Measurements from ENCODE around the gene TMIGD1. TPM values are rescaled to one million over a fixed set of nuclear protein-coding genes. Genes with fewer than 3 reads are reported as not detected.

Gene TMIGD1
- total RNA-seq, 3 donors from 2014 or later: 102 to 288 (median 119) TPM

DNA sequence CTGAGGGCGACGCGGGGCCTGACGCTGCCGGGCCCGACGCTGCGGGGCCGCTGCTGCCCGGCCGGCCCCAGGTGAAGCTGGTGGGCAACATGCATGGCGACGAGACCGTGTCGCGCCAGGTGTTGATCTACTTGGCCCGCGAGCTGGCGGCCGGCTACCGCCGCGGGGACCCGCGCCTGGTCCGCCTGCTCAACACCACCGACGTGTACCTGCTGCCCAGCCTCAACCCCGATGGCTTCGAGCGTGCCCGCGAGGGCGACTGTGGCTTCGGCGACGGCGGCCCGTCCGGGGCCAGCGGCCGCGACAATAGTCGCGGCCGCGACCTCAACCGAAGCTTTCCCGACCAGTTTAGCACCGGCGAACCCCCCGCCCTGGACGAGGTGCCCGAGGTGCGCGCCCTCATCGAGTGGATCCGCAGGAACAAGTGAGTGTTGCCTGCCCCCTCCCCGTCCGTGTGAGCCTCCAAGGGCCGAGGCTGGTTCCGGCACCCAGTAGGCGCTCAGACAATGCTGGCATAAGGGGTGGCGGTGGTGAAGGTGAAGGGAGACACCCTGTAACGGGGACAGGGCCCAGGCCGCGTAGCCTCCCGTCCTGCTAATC, 45.5 kb upstream of the TMIGD1 start:
- peak; percentile 34 to 74 (median 62) for DNase-seq
- peak; percentile 44 for ATAC-seq
- intact Hi-C loops (cut with DNase I, micrococcal nuclease): no loop called here
- H3K4me3 ChIP-seq: peak overlapping the region; percentile 89
- TF ChIP-seq, protein P1, sequence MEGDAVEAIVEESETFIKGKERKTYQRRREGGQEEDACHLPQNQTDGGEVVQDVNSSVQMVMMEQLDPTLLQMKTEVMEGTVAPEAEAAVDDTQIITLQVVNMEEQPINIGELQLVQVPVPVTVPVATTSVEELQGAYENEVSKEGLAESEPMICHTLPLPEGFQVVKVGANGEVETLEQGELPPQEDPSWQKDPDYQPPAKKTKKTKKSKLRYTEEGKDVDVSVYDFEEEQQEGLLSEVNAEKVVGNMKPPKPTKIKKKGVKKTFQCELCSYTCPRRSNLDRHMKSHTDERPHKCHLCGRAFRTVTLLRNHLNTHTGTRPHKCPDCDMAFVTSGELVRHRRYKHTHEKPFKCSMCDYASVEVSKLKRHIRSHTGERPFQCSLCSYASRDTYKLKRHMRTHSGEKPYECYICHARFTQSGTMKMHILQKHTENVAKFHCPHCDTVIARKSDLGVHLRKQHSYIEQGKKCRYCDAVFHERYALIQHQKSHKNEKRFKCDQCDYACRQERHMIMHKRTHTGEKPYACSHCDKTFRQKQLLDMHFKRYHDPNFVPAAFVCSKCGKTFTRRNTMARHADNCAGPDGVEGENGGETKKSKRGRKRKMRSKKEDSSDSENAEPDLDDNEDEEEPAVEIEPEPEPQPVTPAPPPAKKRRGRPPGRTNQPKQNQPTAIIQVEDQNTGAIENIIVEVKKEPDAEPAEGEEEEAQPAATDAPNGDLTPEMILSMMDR (IDR thresholded peaks at IDR 0.05): no peak
- peaks cover 19% of the 10 kb centered on the region for H3K4me1 ChIP-seq (ENCODE audit: low read depth)
- H3K9me3 ChIP-seq: no peaks in the 10 kb centered on the region
- no peaks in the 10 kb centered on the region for H3K36me3 ChIP-seq (ENCODE audit: low read depth)

DNA sequence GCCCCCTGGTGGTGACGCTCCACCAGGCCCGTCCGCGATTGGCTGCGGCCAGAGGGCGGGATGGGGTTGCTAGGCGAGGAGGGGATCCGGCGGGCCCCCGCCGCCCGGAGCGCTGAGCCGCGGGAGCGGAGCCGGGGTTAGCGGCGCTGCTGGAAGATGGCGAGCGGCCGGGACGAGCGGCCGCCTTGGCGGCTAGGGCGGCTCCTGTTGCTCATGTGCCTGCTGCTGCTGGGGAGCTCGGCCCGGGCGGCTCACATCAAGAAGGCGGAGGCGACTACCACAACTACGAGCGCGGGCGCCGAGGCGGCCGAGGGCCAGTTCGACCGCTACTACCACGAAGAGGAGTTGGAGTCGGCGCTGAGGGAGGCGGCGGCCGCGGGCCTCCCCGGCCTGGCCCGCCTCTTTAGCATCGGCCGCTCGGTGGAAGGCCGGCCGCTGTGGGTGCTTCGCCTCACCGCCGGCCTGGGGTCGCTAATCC, 45.0 kb upstream of the TMIGD1 start, which contains the start of gene CPD:
TSS of gene CPD (plus strand) at position 103 of the 478 bp plus-strand sequence. CDS start at position 157, 54 bp downstream.
- intact Hi-C loops (cut with DNase I, micrococcal nuclease): no loop called here
- DNase-seq (peak; percentile 97 to 99 (median 99)), ATAC-seq (peak; percentile 98)
- Histone ChIP-seq H3K4me3 (peak within 1 kb of the TSS; percentile 89), H3K9me3 (no peaks in the 10 kb centered on the region), H3K36me3 (ENCODE audit: low read depth) (no peaks in the 10 kb centered on the region), H3K4me1 (ENCODE audit: low read depth) (peaks cover 19% of the 10 kb centered on the region)
- TF ChIP-seq, protein P1 (IDR thresholded peaks at IDR 0.05): no peak

DNA sequence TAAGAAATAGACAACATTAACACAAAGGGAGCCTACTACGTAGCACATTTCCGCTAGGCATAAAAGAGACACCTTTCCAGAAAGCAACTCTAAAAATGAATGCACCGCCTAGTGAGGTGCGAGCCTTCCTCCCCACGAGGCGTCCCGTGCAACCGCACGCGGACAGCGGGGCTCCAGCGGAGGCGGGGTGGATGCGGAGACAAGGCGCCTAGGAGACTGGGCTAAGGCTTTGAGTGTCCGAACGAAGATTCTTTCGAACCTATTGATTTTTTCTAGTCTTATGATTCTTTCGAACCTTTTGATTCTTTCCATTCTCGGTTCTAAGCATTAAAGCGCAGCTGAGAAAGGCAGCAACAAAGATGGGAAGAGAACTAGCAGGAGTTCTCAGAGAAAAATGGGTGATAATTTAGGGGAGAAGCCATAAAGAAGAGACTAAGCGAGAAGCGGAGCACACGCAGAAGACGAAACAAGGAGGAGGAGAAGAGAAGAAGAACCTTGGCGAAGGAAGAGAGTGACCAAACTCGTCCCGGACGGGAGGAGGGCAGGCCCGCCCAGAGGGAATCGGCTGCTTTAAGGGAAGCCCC, 44.5 kb upstream of the TMIGD1 start:
- TF ChIP-seq, protein P1 (IDR thresholded peaks at IDR 0.05): peak; percentile 24
- peak; percentile 37 to 63 (median 59) for DNase-seq

DNA sequence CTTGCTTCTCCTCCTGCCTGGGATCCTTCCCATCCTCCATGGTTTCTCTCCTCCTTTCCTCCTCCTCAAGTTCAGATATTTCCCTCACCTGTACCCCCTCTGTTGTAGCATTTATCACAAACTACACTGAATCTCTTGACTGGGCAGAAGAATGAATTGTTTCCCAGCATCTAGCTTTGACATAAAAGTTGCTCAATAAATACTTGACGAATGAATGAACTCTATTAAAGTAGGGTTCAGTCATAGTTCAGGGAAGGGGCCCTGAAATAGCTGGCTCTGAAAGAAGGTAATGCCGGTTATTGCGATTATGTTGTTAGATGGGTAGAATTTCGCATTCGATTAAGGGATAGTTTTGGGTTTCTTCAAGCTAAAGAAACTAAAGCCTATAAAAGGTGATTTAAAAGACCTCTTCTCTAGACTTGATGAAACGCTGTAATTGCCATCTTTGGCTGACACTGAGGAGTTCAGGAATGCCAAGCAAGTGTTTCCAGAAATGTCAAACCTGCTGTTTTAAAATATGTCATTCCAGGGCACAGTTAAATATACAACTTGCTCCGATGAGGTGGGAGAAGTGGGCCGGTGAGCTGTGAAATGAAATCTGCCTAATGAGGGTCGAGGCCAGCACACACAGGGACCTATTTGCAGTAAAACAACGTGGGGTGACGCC, 43.9 kb upstream of the TMIGD1 start:
- TF ChIP-seq, protein P1 (IDR thresholded peaks at IDR 0.05): no peak
- intact Hi-C loops (cut with DNase I, micrococcal nuclease): no loop called here

More for the DNA sequence above, 44.5 kb upstream of the TMIGD1 start:
- peak overlapping the region; percentile 89 for H3K4me3 ChIP-seq
- no peaks in the 10 kb centered on the region for H3K9me3 ChIP-seq
- H3K4me1 ChIP-seq (ENCODE audit: low read depth): peaks cover 19% of the 10 kb centered on the region
- intact Hi-C loops (cut with DNase I, micrococcal nuclease): no loop called here
- ATAC-seq: no peak
- H3K36me3 ChIP-seq (ENCODE audit: low read depth): no peaks in the 10 kb centered on the region

DNA sequence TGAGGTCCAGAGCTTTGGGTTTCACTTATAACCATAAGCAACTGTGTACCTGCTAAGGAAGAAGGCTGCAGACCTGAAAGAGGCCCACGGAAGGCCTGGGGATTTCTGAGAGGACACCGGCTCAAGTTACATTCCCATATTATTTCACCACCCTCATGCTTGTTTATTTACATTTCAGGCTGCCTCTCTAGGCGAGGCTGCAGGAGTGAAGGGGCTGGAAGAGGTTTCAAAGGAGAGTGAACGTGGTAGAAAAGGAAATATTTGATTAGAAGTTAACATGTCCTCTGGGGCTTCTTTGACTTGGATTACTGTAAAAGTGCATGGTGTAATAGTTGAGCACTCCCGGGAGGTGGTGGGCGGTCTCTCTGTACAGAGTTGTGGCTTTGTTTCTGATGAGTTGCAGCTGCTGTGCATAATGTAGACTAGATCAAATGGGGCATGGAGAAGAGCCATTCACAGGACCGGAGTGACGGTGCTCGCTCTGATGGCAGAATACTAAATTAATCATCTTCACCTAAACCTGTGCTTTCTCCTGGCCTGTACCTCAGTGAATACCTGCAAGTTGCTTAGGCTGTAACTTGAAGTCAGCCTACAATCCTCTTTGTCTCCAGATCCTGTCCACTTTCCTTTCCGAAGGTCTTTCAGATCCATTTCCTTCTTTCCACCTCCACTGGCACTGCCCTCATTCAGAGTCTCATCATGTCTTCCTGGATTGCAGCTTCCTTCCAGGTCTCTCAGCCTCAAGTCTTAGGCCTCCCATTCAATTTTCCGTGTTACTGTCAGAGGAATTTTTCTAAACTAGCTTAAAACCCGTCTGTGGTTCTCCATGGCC, 43.0 kb upstream of the TMIGD1 start:
- Histone ChIP-seq H3K36me3 (ENCODE audit: low read depth) (no peaks in the 10 kb centered on the region), H3K4me1 (ENCODE audit: low read depth) (peaks cover 19% of the 10 kb centered on the region), H3K4me3 (no peak overlapping the region), H3K9me3 (no peaks in the 10 kb centered on the region)
- ATAC-seq: no peak
- intact Hi-C loops (cut with DNase I, micrococcal nuclease): no loop called here
- TF ChIP-seq, protein P1 (IDR thresholded peaks at IDR 0.05): no peak
- DNase-seq: peak in 1 of 3 donors; percentile 32

More for the DNA sequence above, 43.9 kb upstream of the TMIGD1 start:
- ATAC-seq: no peak
- Histone ChIP-seq H3K9me3 (no peaks in the 10 kb centered on the region), H3K4me1 (ENCODE audit: low read depth) (peaks cover 19% of the 10 kb centered on the region), H3K4me3 (no peak overlapping the region), H3K36me3 (ENCODE audit: low read depth) (no peaks in the 10 kb centered on the region)
- no peak for DNase-seq
